Neutrophil (primary cell): ENCODE results near the gene FEN1.

Experiments
- H3K27ac ChIP-seq: fragments of 200-600 bp; sonication (generic); 2 replicates; pipeline ENCODE4 v1.5.1; 2016; ENCODE audit warnings: mild to moderate bottlenecking, moderate library complexity
- H3K27me3 ChIP-seq: fragments of 200-600 bp; sonication (generic); 2 replicates; pipeline ENCODE4 v1.6.0; 2016; ENCODE audit warnings: mild to moderate bottlenecking
- H3K36me3 ChIP-seq: fragments of 200-600 bp; sonication (generic); 2 replicates; pipeline ENCODE4 v1.5.1; 2017
- H3K4me1 ChIP-seq, 2 experiments: fragments of 200-600 bp in 1 of 2; sonication (generic) in 1 of 2; 1 replicate in 1 of 2; 2 replicates in 1 of 2; pipeline versions ENCODE4 v1.5.1 to v1.6.1; 2013 to 2016; ENCODE audit warnings: low read depth in 1 of 2, low read length in 1 of 2, mild to moderate bottlenecking in 1 of 2, moderate library complexity in 1 of 2; ENCODE audit not compliant: control insufficient read depth in 1 of 2, insufficient read depth in 1 of 2
- H3K4me3 ChIP-seq, 2 experiments: fragments of 200-600 bp in 1 of 2; sonication (generic) in 1 of 2; 1 replicate in 1 of 2; 2 replicates in 1 of 2; pipeline ENCODE4 v1.5.1; 2013 to 2016; ENCODE audit warnings: low read depth in 1 of 2, low read length in 1 of 2, mild to moderate bottlenecking in 1 of 2, moderate library complexity in 1 of 2
- H3K9me3 ChIP-seq: fragments of 200-600 bp; sonication (generic); 2 replicates; pipeline ENCODE4 v1.5.1; 2016
- CTCF ChIP-seq: fragments of 200-600 bp; sonication (generic); IDR thresholded peaks from 2 replicates; pipeline ENCODE4 v1.5.1; 2016; ENCODE audit warnings: antibody characterized with exemption

FEN1 gene

GRCh38 chr11:61797263-61797944, 4.7 kb downstream of the FEN1 start:
- H3K4me3 ChIP-seq, result no peak overlapping the region
- H3K27ac ChIP-seq, result no peak overlapping the region
- H3K36me3 ChIP-seq, result peaks cover 4% of the 10 kb centered on the region
- TF ChIP-seq CTCF, result peak; percentile 82
- H3K9me3 ChIP-seq, result no peaks in the 10 kb centered on the region
- no peaks in the 10 kb centered on the region for H3K27me3 ChIP-seq
- H3K4me1 ChIP-seq, result peaks cover 10% of the 10 kb centered on the region in 2 experiments

- Histone ChIP-seq H3K27ac (no peak overlapping the region), H3K27me3 (no peaks in the 10 kb centered on the region), H3K9me3 (no peaks in the 10 kb centered on the region), H3K4me3 (no peak overlapping the region), H3K4me1 (no peaks in the 10 kb centered on the region), H3K36me3 (peaks cover 4% of the 10 kb centered on the region)
- TF ChIP-seq CTCF, result no peak
Measured at GRCh38 chr11:61799665-61800284, 7.1 kb downstream of the FEN1 start.

- Histone ChIP-seq H3K4me3 (no peak overlapping the region), H3K9me3 (no peaks in the 10 kb centered on the region), H3K27ac (no peak overlapping the region), H3K36me3 (peaks cover 4% of the 10 kb centered on the region), H3K27me3 (no peaks in the 10 kb centered on the region), H3K4me1 (no peaks in the 10 kb centered on the region)
- no peak for TF ChIP-seq CTCF
Measured at GRCh38 chr11:61800331-61801281, 7.9 kb downstream of the FEN1 start.

- H3K27me3 ChIP-seq, result no peaks in the 10 kb centered on the region
- H3K4me1 ChIP-seq, result no peaks in the 10 kb centered on the region
- H3K36me3 ChIP-seq, result peaks cover 4% of the 10 kb centered on the region
- TF ChIP-seq CTCF, result no peak
- H3K9me3 ChIP-seq, result no peaks in the 10 kb centered on the region
- no peak overlapping the region for H3K4me3 ChIP-seq
- H3K27ac ChIP-seq, result no peak overlapping the region
Measured at GRCh38 chr11:61802605-61803004, 9.9 kb downstream of the FEN1 start.

GRCh38 chr11:61803889-61804647, 11.4 kb downstream of the FEN1 start:
- H3K27ac ChIP-seq, result no peak overlapping the region
- H3K4me1 ChIP-seq, result no peaks in the 10 kb centered on the region
- no peak overlapping the region for H3K4me3 ChIP-seq
- no peaks in the 10 kb centered on the region for H3K27me3 ChIP-seq
- TF ChIP-seq CTCF, result no peak
- H3K36me3 ChIP-seq, result peaks cover 4% of the 10 kb centered on the region
- H3K9me3 ChIP-seq, result no peaks in the 10 kb centered on the region
